SK-N-SH (cell line): Measurements from ENCODE around the gene EVI2B. TPM values are rescaled to one million over a fixed set of nuclear protein-coding genes. Genes with fewer than 3 reads are reported as not detected.

Experiments used
- CTCF ChIA-PET: fragments of 300-600, 350-600 bp; formaldehyde crosslinking; extraction: SDS; loops from one replicate; lab custom pipeline; 2021; lab: Yijun Ruan, JAX
- POLR2A ChIA-PET: fragments of 350-600 bp; sonication (Branson Sonifier 250); formaldehyde crosslinking; extraction: SDS; loops from one replicate; lab custom pipeline; 2020; ENCODE audit warnings: antibody characterized with exemption, inconsistent platforms; lab: Yijun Ruan, JAX
- DNase-seq: peaks from one replicate; pipeline ENCODE4 v3.0.0; 2012
- H2AFZ ChIP-seq: fragments of 200-600 bp; sonication (generic); 2 replicates; pipeline ENCODE4 v1.8.1; 2016; ENCODE audit warnings: antibody characterized with exemption, mild to moderate bottlenecking, low read depth
- H3F3A ChIP-seq: fragments of 200-600 bp; sonication (generic); replicated peaks from 2 replicates; pipeline ENCODE3; 2016; ENCODE audit warnings: antibody characterized with exemption, mild to moderate bottlenecking; ENCODE audit not compliant: insufficient read depth
- H3K27ac ChIP-seq, 2 experiments: fragments of 200-500 bp in 1 of 2; fragments of 200-600 bp in 1 of 2; sonication (Bioruptor generic) in 1 of 2; sonication (generic), shearing (Covaris generic) in 1 of 2; 2 replicates each; pipeline versions ENCODE4 v1.5.1 to v1.6.1; 2014 to 2016; ENCODE audit warnings: low read depth in 2 of 2, inconsistent platforms in 1 of 2, low read length in 1 of 2, mild to moderate bottlenecking in 1 of 2, mixed read lengths in 1 of 2
- H3K27me3 ChIP-seq: fragments of 200-600 bp; sonication (generic), shearing (Covaris generic); 2 replicates; pipeline ENCODE4 v1.6.1; 2016; ENCODE audit warnings: mixed run types; ENCODE audit not compliant: insufficient read depth
- H3K36me3 ChIP-seq, 2 experiments: fragments of 200-500 bp in 1 of 2; fragments of 200-600 bp in 1 of 2; sonication (Bioruptor generic) in 1 of 2; sonication (generic) in 1 of 2; replicated peaks in 1 of 2; 2 replicates each; pipeline versions ENCODE3 to v1.5.1; 2014 to 2016; ENCODE audit warnings: low read length in 1 of 2, mild to moderate bottlenecking in 1 of 2; ENCODE audit not compliant: insufficient read depth in 2 of 2, control insufficient read depth in 1 of 2
- H3K4me1 ChIP-seq, 2 experiments: fragments of 200-500 bp in 1 of 2; fragments of 200-600 bp in 1 of 2; sonication (Bioruptor generic) in 1 of 2; sonication (generic), shearing (Covaris generic) in 1 of 2; 2 replicates each; pipeline versions ENCODE4 v1.5.1 to v1.6.1; 2014 to 2016; ENCODE audit warnings: low read depth in 1 of 2, low read length in 1 of 2, mixed run types in 1 of 2; ENCODE audit not compliant: insufficient read depth in 2 of 2, control insufficient read depth in 1 of 2
- H3K4me2 ChIP-seq: fragments of 200-600 bp; sonication (generic), shearing (Covaris generic); 2 replicates; pipeline ENCODE4 v1.6.1; 2017; ENCODE audit warnings: mixed run types
- H3K4me3 ChIP-seq, 2 experiments: fragments of 200-500 bp in 1 of 2; fragments of 200-600 bp in 1 of 2; sonication (Bioruptor generic) in 1 of 2; sonication (generic), shearing (Covaris generic) in 1 of 2; 2 replicates each; pipeline versions ENCODE4 v1.5.1 to v1.8.1; 2014 to 2016; ENCODE audit warnings: low read depth in 2 of 2, inconsistent platforms in 1 of 2, low read length in 1 of 2, mild to moderate bottlenecking in 1 of 2, mixed read lengths in 1 of 2, moderate library complexity in 1 of 2
- H3K79me2 ChIP-seq: fragments of 200-600 bp; sonication (generic); 2 replicates; pipeline ENCODE4 v1.8.1; 2017; ENCODE audit warnings: mild to moderate bottlenecking; ENCODE audit not compliant: insufficient read depth
- H3K9ac ChIP-seq: fragments of 200-600 bp; sonication (generic); 2 replicates; pipeline ENCODE4 v1.6.1; 2017; ENCODE audit warnings: mixed run types
- H3K9me2 ChIP-seq: fragments of 200-600 bp; sonication (generic); 2 replicates; pipeline ENCODE4 v1.6.1; 2017; ENCODE audit warnings: mixed run types
- H3K9me3 ChIP-seq: fragments of 200-600 bp; sonication (generic); 2 replicates; pipeline ENCODE4 v1.6.1; 2017; ENCODE audit warnings: mixed run types, mild to moderate bottlenecking, moderate library complexity
- H4K20me1 ChIP-seq: fragments of 200-600 bp; sonication (generic); 2 replicates; pipeline ENCODE4 v1.6.1; 2017; ENCODE audit warnings: mild to moderate bottlenecking, mixed run types; ENCODE audit not compliant: insufficient read depth
- CHD2 ChIP-seq: fragments of 150-350 bp; IDR thresholded peaks from 2 replicates; pipeline ENCODE4 v1.6.1; 2018; ENCODE audit warnings: low read length; ENCODE audit not compliant: partially characterized antibody
- ELF1 ChIP-seq: IDR thresholded peaks from 2 replicates; pipeline ENCODE4 v1.4.0; 2012
- EZH2phosphoT487 ChIP-seq: fragments of 200-600 bp; sonication (generic); IDR thresholded peaks from 2 replicates; pipeline ENCODE4 v1.6.1; 2017; ENCODE audit warnings: low read depth, mixed run types, mild to moderate bottlenecking, antibody characterized with exemption, moderate library complexity, borderline replicate concordance
- FOSL2 ChIP-seq: IDR thresholded peaks from 2 replicates; pipeline ENCODE4 v1.4.0; 2012; ENCODE audit warnings: low read depth, mild to moderate bottlenecking, moderate library complexity, borderline replicate concordance
- FOXJ3 ChIP-seq: sonication (generic); formaldehyde crosslinking; IDR thresholded peaks from 2 replicates; pipeline ENCODE4 v1.5.1; 2020; ENCODE audit warnings: mild to moderate bottlenecking, missing genetic modification reagents
- FOXM1 ChIP-seq: IDR thresholded peaks from 2 replicates; pipeline ENCODE4 v1.4.0; 2012; ENCODE audit warnings: low read depth, mild to moderate bottlenecking
- GABPA ChIP-seq: IDR thresholded peaks from 2 replicates; pipeline ENCODE4 v1.4.0; 2012; ENCODE audit warnings: low read depth, mild to moderate bottlenecking
- GATA2 ChIP-seq: sonication (generic); formaldehyde crosslinking; IDR thresholded peaks from 2 replicates; pipeline ENCODE4 v1.5.0; 2020; ENCODE audit warnings: mild to moderate bottlenecking, missing genetic modification reagents
- MAX ChIP-seq: IDR thresholded peaks from 2 replicates; pipeline ENCODE4 v1.4.0; 2012; ENCODE audit warnings: low read depth
- MEF2A ChIP-seq: IDR thresholded peaks from 2 replicates; pipeline ENCODE4 v1.4.0; 2012; ENCODE audit warnings: low read depth, borderline replicate concordance
- NFIC ChIP-seq: IDR thresholded peaks from 2 replicates; pipeline ENCODE4 v1.4.0; 2012; ENCODE audit warnings: borderline replicate concordance
- POLR2AphosphoS5 ChIP-seq: IDR thresholded peaks from 2 replicates; pipeline ENCODE4 v1.6.1; 2012; ENCODE audit warnings: low read depth, low read length
- RCOR1 ChIP-seq: fragments of 150-350 bp; IDR thresholded peaks from 2 replicates; pipeline ENCODE4 v1.6.1; 2017; ENCODE audit warnings: antibody characterized with exemption, low read length
- REST ChIP-seq: IDR thresholded peaks from 2 replicates; pipeline ENCODE4 v1.6.1; 2012; ENCODE audit warnings: mild to moderate bottlenecking, low read depth, low read length, moderate library complexity
- RFX5 ChIP-seq: IDR thresholded peaks from 2 replicates; pipeline ENCODE4 v1.6.1; 2012; ENCODE audit warnings: mild to moderate bottlenecking, improper control_type of control experiment, low read length
- RXRA ChIP-seq: IDR thresholded peaks from 2 replicates; pipeline ENCODE4 v1.4.0; 2012; ENCODE audit warnings: low read depth, mild to moderate bottlenecking, borderline replicate concordance
- SMC3 ChIP-seq: IDR thresholded peaks from 2 replicates; pipeline ENCODE4 v1.6.1; 2012; ENCODE audit warnings: low read depth, low read length, improper control_type of control experiment
- TCF12 ChIP-seq: IDR thresholded peaks from 2 replicates; pipeline ENCODE4 v1.4.0; 2012
- USF1 ChIP-seq: IDR thresholded peaks from 2 replicates; pipeline ENCODE4 v1.4.0; 2012; ENCODE audit warnings: low read depth, borderline replicate concordance
- YY1 ChIP-seq: IDR thresholded peaks from 2 replicates; pipeline ENCODE4 v1.4.0; 2012; ENCODE audit warnings: low read depth, mild to moderate bottlenecking
- ZBTB33 ChIP-seq: IDR thresholded peaks from 2 replicates; pipeline ENCODE4 v1.4.0; 2012; ENCODE audit warnings: low read depth, borderline replicate concordance
- WGBS: methylation state at CpG from one replicate; pipeline ENCODE4 v1.1.6; 2017; ENCODE audit warnings: low lambda C conversion rate; 5-methylcytosine and 5-hydroxymethylcytosine counted together
- polyA plus RNA-seq, 3 experiments: library from polyadenylated mRNA; depleted of rRNA; stranded (reverse); fragments of >200 nt; gene quantifications; 2 replicates each; pipeline ENCODE4 v1.2.3, GENCODE V29; 2012
- TF ChIP-seq, protein P1 (sequence below): fragments of 150-350 bp; IDR thresholded peaks from 2 replicates; pipeline ENCODE4 v1.6.1; 2016; ENCODE audit warnings: mild to moderate bottlenecking, low read depth, low read length

EVI2B gene
- polyA plus RNA-seq, 1 of the 3 experiments (the other 2 are of a cell fraction): 0.64 TPM

DNA sequence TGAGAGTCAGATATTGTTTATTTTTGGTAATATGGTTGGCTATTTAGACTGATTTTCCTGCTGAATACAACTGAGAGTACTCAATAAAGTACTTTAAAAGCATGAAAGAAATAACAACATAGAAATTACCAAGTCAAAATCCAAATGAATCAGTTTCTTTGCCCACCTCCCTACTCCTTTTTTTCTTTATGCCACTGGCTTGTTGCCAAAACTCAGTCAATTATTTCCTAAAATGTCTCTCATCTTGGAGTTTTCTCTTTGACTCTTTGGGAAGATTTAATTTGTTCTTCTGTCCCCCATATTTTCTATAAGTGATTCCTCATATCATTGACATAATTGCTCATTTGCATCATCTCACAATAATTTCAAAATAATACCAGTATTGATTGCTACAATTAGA, 14.2 kb downstream of the EVI2B start:
- Histone ChIP-seq H2AFZ (no peak overlapping the region), H3K27ac (no peak overlapping the region), H3K9me2 (no peaks in the 10 kb centered on the region), H3F3A (peaks cover 4% of the 10 kb centered on the region), H3K79me2 (peaks cover 1% of the 10 kb centered on the region; the same call in 1 of the 2 replicates), H3K27me3 (no peaks in the 10 kb centered on the region), H3K4me2 (no peak overlapping the region), H3K9ac (no peak overlapping the region), H4K20me1 (no peaks in the 10 kb centered on the region), H3K4me1 (no peaks in the 10 kb centered on the region; a peak in 1 of 4 replicates), H3K36me3 (peaks cover 5 to 30% of the 10 kb centered on the region in 2 experiments), H3K4me3 (no peak overlapping the region), H3K9me3 (no peaks in the 10 kb centered on the region)
- DNase-seq: no peak
- TF ChIP-seq EZH2phosphoT487: no peak
- TF ChIP-seq POLR2AphosphoS5: no peak
- TF ChIP-seq RCOR1: no peak
- no peak for TF ChIP-seq RXRA
- no peak for TF ChIP-seq RFX5
- TF ChIP-seq MEF2A: no peak
- TF ChIP-seq USF1: no peak
- TF ChIP-seq MAX: no peak
- TF ChIP-seq YY1: no peak
- no peak for TF ChIP-seq FOSL2
- TF ChIP-seq NFIC: no peak
- ChIA-PET CTCF (no interaction called here), POLR2A (no interaction called here)

GRCh38 chr17:31297090-31297489, 16.8 kb downstream of the EVI2B start, which contains the start of gene OMG:
Gene OMG (minus strand): TSS chr17:31297239. CDS start chr17:31296331, 908 bp downstream.
- 94% methylated on average over 7 of the region's 7 CpGs for WGBS
- CTCF ChIA-PET: no interaction called here
- H2AFZ ChIP-seq: no peak within 1 kb of the TSS
- no peak for TF ChIP-seq RFX5
- no peak for TF ChIP-seq ZBTB33
- no peak for TF ChIP-seq RXRA
- TF ChIP-seq GATA2 (CRISPR knock-in tag): no peak
- no peak for TF ChIP-seq ELF1
- TF ChIP-seq RCOR1: no peak
- TF ChIP-seq REST: no peak
- TF ChIP-seq FOXM1: no peak
- TF ChIP-seq SMC3: no peak
- TF ChIP-seq POLR2AphosphoS5: no peak
- no peak for TF ChIP-seq MAX
- TF ChIP-seq GABPA: no peak
- TF ChIP-seq, protein P1, sequence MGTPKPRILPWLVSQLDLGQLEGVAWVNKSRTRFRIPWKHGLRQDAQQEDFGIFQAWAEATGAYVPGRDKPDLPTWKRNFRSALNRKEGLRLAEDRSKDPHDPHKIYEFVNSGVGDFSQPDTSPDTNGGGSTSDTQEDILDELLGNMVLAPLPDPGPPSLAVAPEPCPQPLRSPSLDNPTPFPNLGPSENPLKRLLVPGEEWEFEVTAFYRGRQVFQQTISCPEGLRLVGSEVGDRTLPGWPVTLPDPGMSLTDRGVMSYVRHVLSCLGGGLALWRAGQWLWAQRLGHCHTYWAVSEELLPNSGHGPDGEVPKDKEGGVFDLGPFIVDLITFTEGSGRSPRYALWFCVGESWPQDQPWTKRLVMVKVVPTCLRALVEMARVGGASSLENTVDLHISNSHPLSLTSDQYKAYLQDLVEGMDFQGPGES: no peak
- TF ChIP-seq CHD2: no peak
- no peak for TF ChIP-seq TCF12
- TF ChIP-seq FOXJ3 (CRISPR knock-in tag): no peak

More at GRCh38 chr17:31297090-31297489, 16.8 kb downstream of the EVI2B start, which contains the start of gene OMG:
- no peaks in the 10 kb centered on the region; a peak in 1 of 4 replicates for H3K4me1 ChIP-seq
- H4K20me1 ChIP-seq: no peaks in the 10 kb centered on the region
- H3K79me2 ChIP-seq: no peaks in the 10 kb centered on the region
- peaks cover 9 to 40% of the 10 kb centered on the region in 2 experiments for H3K36me3 ChIP-seq
- H3K4me2 ChIP-seq: no peak within 1 kb of the TSS
- POLR2A ChIA-PET: no interaction called here
- 0 out of 2 replicates have a peak, but pooled peaks cover 4% of the 10 kb centered on the region for H3K9me2 ChIP-seq
- no peak within 1 kb of the TSS for H3K4me3 ChIP-seq
- no peaks in the 10 kb centered on the region for H3K9me3 ChIP-seq
- no peak within 1 kb of the TSS for H3K9ac ChIP-seq
- no peak for DNase-seq
- no peak within 1 kb of the TSS for H3K27ac ChIP-seq
- no peaks in the 10 kb centered on the region for H3K27me3 ChIP-seq
- H3F3A ChIP-seq: peaks cover 4% of the 10 kb centered on the region
